GM12892 (cell line): ENCODE results near the gene PLS1.
"Not testable (repeated sequence)": the region's sequence is repeated elsewhere in the genome, so short reads cannot be mapped to it uniquely, and the experiment has no call there.

Source experiments
- DNase-seq: peaks from one replicate; pipeline ENCODE4 v3.0.0; 2011; ENCODE audit not compliant: insufficient read length
- FAIRE-seq: peaks from 2 replicates; lab custom pipeline; 2011; peaks lifted over from hg19 to GRCh38; lab: Jason Lieb, UNC
- POLR2A ChIP-seq: IDR thresholded peaks from 2 replicates; pipeline ENCODE4 v1.6.1; 2011; ENCODE audit warnings: low read depth, low read length, control low read depth
- POLR2AphosphoS5 ChIP-seq: IDR thresholded peaks from 2 replicates; pipeline ENCODE4 v1.6.1; 2011; ENCODE audit warnings: low read depth, low read length, control low read depth
- TAF1 ChIP-seq: IDR thresholded peaks from 2 replicates; pipeline ENCODE4 v1.6.1; 2011; ENCODE audit warnings: low read depth, mild to moderate bottlenecking, control low read depth, low read length, borderline replicate concordance

The PLS1 gene

DNA sequence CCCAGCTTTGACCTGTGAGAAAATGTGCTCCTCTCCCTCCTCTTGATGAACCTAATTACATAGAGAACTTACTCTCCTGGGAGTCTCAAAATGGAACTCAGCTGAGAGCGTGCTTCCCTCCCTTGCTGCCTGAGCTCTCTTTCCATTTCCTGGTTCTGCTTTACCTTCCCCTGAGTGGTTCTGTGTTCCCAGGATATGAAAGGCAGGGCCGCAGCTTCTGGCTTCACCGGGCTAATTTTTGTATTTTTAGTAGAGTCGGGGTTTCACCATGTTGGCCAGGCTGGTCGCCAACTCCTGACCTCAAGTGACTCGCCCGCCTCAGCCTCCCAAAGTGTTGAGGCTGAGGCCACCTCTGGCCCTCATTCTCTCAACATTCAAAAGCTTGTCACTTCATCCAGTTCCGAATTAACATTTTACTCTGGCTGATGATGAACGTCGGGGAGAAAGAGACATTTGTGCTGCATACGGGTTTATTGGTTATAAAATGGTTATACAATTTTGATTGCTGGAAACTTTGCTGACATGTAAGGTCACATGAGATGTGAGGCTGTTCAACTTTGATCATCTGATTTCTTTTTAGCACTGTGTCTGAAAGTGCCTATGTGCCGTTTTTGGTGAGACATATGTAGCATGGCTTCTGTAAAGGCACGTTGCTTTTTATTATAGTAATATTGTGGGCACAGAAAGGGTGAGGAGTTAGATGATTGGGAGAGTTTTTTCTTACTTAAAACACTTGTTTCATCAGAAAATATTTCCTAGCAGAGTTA is 6.6 kb downstream of the PLS1 start:
- no peak for TF ChIP-seq POLR2A
- TF ChIP-seq TAF1: no peak
- TF ChIP-seq POLR2AphosphoS5: no peak
- no peak for DNase-seq
- FAIRE-seq: no peak

DNA sequence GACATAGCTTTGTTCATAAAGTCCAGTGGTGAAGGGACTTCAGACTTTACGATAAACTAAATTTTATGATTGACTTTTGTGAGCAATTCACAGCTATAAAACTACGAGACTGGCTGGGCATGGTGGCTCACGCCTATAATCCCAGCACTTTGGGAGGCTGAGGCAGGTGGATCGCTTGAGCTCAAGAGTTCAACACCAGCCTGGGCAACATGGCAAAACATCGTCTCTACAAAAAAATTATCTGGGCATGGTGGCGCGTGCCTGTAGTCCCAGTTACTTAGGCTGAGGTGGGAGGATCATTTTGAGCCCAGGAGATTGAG is 7.2 kb downstream of the PLS1 start:
- FAIRE-seq, DNase-seq: not testable (repeated sequence)

DNA sequence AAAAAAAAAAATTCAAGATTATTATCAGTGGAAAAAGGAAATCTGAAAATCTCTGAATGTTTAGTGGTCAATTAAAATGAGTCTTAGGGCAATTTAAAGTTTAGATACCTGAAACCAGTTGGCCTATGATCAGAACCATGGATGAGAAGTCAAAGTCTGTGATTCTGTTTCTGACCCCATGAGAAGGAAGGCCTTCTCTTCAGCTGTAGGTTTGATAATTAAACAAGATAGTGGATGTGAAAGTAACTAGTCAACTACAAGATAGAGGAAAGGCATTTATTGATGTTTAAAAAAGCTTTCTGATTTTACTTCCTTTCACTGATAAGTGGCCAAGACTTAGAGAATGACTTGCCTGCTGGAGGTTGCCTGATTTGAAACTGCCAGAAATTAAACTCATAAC is 8.7 kb downstream of the PLS1 start:
- DNase-seq: no peak
- no peak for TF ChIP-seq POLR2AphosphoS5
- no peak for TF ChIP-seq POLR2A
- no peak for TF ChIP-seq TAF1
- no peak for FAIRE-seq

DNA sequence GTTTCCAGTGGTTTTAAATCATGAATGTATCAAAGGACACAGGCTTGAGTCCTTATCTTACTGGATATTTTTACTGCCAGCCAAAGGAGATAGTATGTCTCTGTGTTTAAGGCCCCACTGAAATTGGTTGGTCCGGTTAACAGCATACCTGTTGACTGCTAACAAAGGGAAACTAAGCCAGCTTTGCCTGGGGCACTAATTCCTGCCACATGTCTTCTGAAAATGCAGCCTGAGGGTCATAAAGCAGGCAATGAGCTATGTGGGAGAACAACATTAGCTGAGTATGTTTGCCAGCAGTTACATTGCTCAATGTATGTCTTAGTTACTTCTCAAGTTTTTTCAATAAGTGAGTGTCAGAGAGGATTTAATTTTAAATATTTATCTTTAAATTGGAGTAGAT is 12.4 kb downstream of the PLS1 start:
- TF ChIP-seq POLR2AphosphoS5 (no peak), POLR2A (no peak), TAF1 (no peak)

GRCh38 chr3:142609136-142609535 is 12.9 kb downstream of the PLS1 start:
- TF ChIP-seq POLR2A (no peak), POLR2AphosphoS5 (no peak), TAF1 (no peak)
- FAIRE-seq (peak; percentile 62), DNase-seq (no peak)

More for the DNA sequence above, 12.4 kb downstream of the PLS1 start:
- no peak for DNase-seq
- no peak for FAIRE-seq

- no peak for TF ChIP-seq POLR2A
- TF ChIP-seq TAF1: no peak
- TF ChIP-seq POLR2AphosphoS5: no peak
- DNase-seq: no peak
- FAIRE-seq: no peak
These were observed 15.0 kb downstream of the PLS1 start for GRCh38 chr3:142611206-142611605.

DNA sequence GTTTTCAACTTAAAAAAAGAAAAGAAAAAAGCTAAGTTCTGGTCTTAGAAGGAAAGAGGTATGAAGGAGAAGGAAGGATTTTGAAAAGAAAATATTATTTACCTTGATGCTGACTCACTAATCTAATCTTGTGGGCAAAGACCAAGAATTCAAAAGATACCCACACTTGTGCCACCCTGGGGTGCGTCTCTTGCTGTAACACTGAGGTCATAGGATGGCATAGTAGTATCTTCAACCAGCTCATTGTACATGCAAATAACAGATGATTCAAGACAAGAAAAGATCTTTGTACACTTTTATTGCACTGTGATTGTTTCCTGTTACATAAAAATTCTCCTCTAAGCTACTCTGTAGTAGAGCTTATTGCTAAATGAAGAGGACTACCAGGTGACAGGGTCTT is 17.3 kb downstream of the PLS1 start:
- FAIRE-seq (no peak), DNase-seq (no peak)
- no peak for TF ChIP-seq TAF1
- TF ChIP-seq POLR2A: no peak
- no peak for TF ChIP-seq POLR2AphosphoS5

- DNase-seq: no peak
- no peak for FAIRE-seq
- TF ChIP-seq POLR2AphosphoS5 (no peak), TAF1 (no peak)
These were observed 17.9 kb downstream of the PLS1 start for GRCh38 chr3:142614059-142614626.

- FAIRE-seq: no peak
- no peak for TF ChIP-seq POLR2AphosphoS5
- TF ChIP-seq POLR2A: no peak
- no peak for TF ChIP-seq TAF1
- no peak for DNase-seq
These were observed 19.0 kb downstream of the PLS1 start for GRCh38 chr3:142615171-142615570.

DNA sequence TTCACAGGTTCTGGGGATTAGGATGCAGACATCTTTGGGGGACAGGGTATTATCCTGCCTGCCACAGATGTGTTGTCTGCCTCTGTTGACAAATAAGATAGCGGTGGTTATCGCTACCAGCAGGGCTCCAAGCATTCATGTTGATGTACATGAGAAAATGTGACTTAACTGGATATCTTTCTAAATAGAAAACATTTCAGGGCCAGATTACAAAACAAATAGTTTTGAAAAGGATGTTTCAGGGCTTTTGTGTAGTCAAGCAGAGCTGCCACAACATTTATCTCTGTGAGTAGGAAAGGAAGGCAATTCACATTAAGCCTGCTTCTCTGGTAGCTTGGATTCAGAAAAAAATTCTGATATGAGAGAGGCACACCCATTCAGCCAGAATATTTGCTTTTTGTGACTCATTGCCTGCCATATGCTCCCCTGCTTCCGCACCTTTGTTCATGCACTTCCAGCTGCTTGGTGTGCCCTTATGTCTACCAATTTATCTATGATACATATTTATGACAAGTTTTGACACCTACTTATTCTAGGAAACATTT is 22.8 kb downstream of the PLS1 start:
- TF ChIP-seq POLR2A (no peak), TAF1 (no peak), POLR2AphosphoS5 (no peak)
- no peak for DNase-seq
- FAIRE-seq: no peak

DNA sequence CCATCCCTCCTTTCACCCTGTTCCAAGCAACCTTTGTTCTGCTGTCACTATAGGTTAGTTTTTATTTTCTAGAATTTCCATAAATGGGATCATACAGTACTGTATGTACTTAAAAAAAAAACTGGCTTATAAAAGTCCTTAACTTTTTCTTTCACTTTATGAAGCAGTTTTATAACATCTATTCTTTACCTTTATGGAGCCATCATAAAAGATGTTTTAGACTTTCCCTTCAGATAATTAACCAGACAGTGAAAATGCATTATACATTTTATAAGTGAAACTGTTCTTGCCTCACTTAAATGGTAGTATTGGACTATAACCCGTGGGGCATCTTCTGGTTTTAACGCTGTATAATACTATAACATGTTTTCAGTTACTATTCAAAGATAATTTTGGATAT is 26.2 kb downstream of the PLS1 start:
- DNase-seq (no peak), FAIRE-seq (no peak)
- TF ChIP-seq TAF1: no peak
- TF ChIP-seq POLR2A: no peak
- TF ChIP-seq POLR2AphosphoS5: no peak

DNA sequence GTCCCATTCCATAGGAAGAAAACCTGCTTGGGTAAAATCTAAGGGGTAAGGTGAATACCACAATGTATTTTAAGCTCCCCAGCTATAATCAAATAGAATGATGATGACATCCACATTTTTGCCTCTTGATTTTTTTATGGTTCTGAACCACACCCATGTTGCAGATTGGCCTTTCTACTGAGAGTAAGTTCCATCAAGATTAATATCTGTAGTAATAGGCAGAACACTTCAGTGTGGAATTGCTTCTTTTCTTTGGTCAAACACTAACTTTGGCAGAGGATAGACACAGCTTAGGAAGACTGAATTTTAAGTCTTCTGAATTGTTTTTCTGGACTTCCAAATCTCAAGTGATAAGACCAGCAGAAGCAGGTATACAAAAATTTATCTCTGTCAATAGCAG is 27.0 kb downstream of the PLS1 start:
- no peak for DNase-seq
- TF ChIP-seq POLR2AphosphoS5: no peak
- TF ChIP-seq TAF1: no peak
- no peak for TF ChIP-seq POLR2A
- FAIRE-seq: no peak
